Esophagus squamous epithelium (tissue), 4 donors: ENCODE results near the gene DTNB.

Experiments used
- CTCF ChIP-seq, 6 experiments: fragments of 450-650 bp in 4 of 6; fragments of 200-600 bp in 2 of 6; sonication (generic) in 2 of 6; IDR thresholded peaks; one replicate each; pipeline ENCODE4 v1.5.1; 2016 to 2019; ENCODE audit warnings: antibody characterized with exemption in 6 of 6, mild to moderate bottlenecking in 4 of 6, moderate library complexity in 4 of 6
- POLR2A ChIP-seq, 4 donors: fragments of 450-650 bp; IDR thresholded peaks; one replicate each; pipeline ENCODE4 v1.6.1; 2017; ENCODE audit warnings: antibody characterized with exemption in 4 of 4, mild to moderate bottlenecking in 4 of 4, moderate library complexity in 3 of 4

DNA sequence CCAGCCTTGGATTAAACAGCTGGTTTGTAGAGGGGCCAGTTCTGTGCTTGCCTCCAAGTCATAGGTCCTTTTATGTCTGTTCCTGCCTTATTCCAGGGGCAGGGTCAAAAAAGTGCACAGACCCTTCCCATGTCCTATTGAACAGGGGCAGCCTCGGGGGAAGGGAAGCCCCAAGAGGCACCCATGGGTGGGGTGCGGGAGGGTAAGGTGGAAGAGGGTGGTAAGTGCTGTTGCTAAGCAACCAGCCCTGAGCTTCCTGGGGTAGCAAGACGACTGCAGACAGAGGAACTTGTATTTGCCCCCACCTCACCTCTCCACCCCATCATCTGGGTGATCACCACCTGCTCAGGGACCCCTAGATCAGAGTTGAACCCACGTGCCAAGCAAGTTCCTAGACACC is 339.4 kb downstream of the DTNB start:
- TF ChIP-seq CTCF (IDR thresholded peaks at IDR 0.05) (no peak), POLR2A (IDR thresholded peaks at IDR 0.05) (no peak)
